H1 (cell line): ENCODE results near the gene SPOCK1. TPM values are rescaled to one million over a fixed set of nuclear protein-coding genes. Genes with fewer than 3 reads are reported as not detected.

Experiments used
- CTCF ChIA-PET: fragments of 300-600 bp; sonication (Branson Sonifier 250); formaldehyde crosslinking; loops from one replicate; lab custom pipeline; 2021; ENCODE audit not compliant: partially characterized antibody; lab: Charles Lee
- POLR2A ChIA-PET: fragments of 300-600 bp; sonication (Branson Sonifier 250); formaldehyde crosslinking; loops from one replicate; lab custom pipeline; 2021; ENCODE audit warnings: inconsistent platforms; ENCODE audit not compliant: partially characterized antibody; lab: Charles Lee
- DNase-seq, 2 experiments: peaks; one replicate each; pipeline versions ENCODE4 v3.0.0 to v3.0.0-alpha.2; 2010 to 2022; ENCODE audit warnings: low spot score in 2 of 2, low read depth in 1 of 2, mixed read lengths in 1 of 2
- FAIRE-seq: peaks from 2 replicates; lab custom pipeline; 2011; peaks lifted over from hg19 to GRCh38; lab: Jason Lieb, UNC
- H2AFZ ChIP-seq: 2 replicates; pipeline ENCODE4 v1.8.1; 2012; ENCODE audit warnings: low read length, inconsistent platforms
- H2AK5ac ChIP-seq: 2 replicates; pipeline ENCODE4 v1.6.1; 2013; ENCODE audit warnings: low read depth, low read length
- H2BK120ac ChIP-seq: replicated peaks from 2 replicates; pipeline ENCODE3; 2013; ENCODE audit warnings: low read depth, low read length, inconsistent platforms
- H2BK12ac ChIP-seq: 2 replicates; pipeline ENCODE4 v1.6.1; 2013; ENCODE audit warnings: low read depth, low read length
- H2BK15ac ChIP-seq: 2 replicates; pipeline ENCODE4 v1.6.1; 2013; ENCODE audit warnings: low read length
- H2BK20ac ChIP-seq: 2 replicates; pipeline ENCODE4 v1.6.1; 2013; ENCODE audit warnings: low read length
- H2BK5ac ChIP-seq: 2 replicates; pipeline ENCODE4 v1.6.1; 2013; ENCODE audit warnings: low read depth, low read length
- H3K14ac ChIP-seq: 2 replicates; pipeline ENCODE4 v1.6.1; 2013; ENCODE audit warnings: inconsistent platforms; ENCODE audit not compliant: insufficient read length
- H3K18ac ChIP-seq: 2 replicates; pipeline ENCODE4 v1.6.1; 2013; ENCODE audit warnings: low read length; ENCODE audit errors: extremely low read depth
- H3K23ac ChIP-seq: 2 replicates; pipeline ENCODE4 v1.6.1; 2013; ENCODE audit warnings: inconsistent platforms; ENCODE audit not compliant: insufficient read length
- H3K23me2 ChIP-seq: 2 replicates; pipeline ENCODE4 v1.6.1; 2013; ENCODE audit warnings: low read depth, low read length
- H3K27ac ChIP-seq: 2 replicates; pipeline ENCODE4 v1.6.1; 2011; ENCODE audit warnings: low read depth, low read length, inconsistent platforms
- H3K27me3 ChIP-seq, 4 experiments: replicated peaks in 1 of 4; 1 replicate in 1 of 4; 2 replicates in 3 of 4; pipeline versions ENCODE4 v1.6.1 to v1.8.1; 2011 to 2013; ENCODE audit warnings: low read length in 3 of 4, mild to moderate bottlenecking in 3 of 4, inconsistent platforms in 2 of 4, mixed read lengths in 2 of 4, moderate library complexity in 1 of 4; ENCODE audit not compliant: control insufficient read depth in 3 of 4, insufficient read depth in 3 of 4; ENCODE audit errors: extremely low read depth in 1 of 4
- H3K36me3 ChIP-seq, 4 experiments: 2 replicates each; pipeline versions ENCODE4 v1.6.1 to v1.8.1; 2011 to 2013; ENCODE audit warnings: mild to moderate bottlenecking in 4 of 4, low read length in 3 of 4, moderate library complexity in 2 of 4, control low read depth in 1 of 4, inconsistent platforms in 1 of 4; ENCODE audit not compliant: insufficient read depth in 4 of 4, control insufficient read depth in 2 of 4
- H3K4ac ChIP-seq: replicated peaks from 2 replicates; pipeline ENCODE3; 2013; ENCODE audit warnings: low read length, low read depth, mixed read lengths, inconsistent platforms; ENCODE audit not compliant: insufficient read length
- H3K4me1 ChIP-seq, 4 experiments: replicated peaks in 1 of 4; 1 replicate in 1 of 4; 2 replicates in 3 of 4; pipeline versions ENCODE4 v1.6.1 to v1.8.1; 2011 to 2013; ENCODE audit warnings: low read length in 3 of 4, inconsistent platforms in 2 of 4, mixed read lengths in 1 of 4; ENCODE audit not compliant: insufficient read depth in 4 of 4, control insufficient read depth in 3 of 4
- H3K4me2 ChIP-seq, 2 experiments: 2 replicates each; pipeline versions ENCODE4 v1.6.1 to v1.8.1; 2011 to 2013; ENCODE audit warnings: low read depth in 2 of 2, low read length in 2 of 2, control low read depth in 1 of 2, inconsistent platforms in 1 of 2, mild to moderate bottlenecking in 1 of 2; ENCODE audit not compliant: insufficient read depth in 1 of 2
- H3K4me3 ChIP-seq, 4 experiments: fragments of 200-600, 300-600 bp in 1 of 4; sonication (generic), shearing (Covaris generic), sonication (Bioruptor Twin) in 1 of 4; 2 replicates each; pipeline versions ENCODE4 v1.5.1 to v1.8.1; 2011 to 2016; ENCODE audit warnings: low read length in 4 of 4, low read depth in 3 of 4, control low read depth in 2 of 4, inconsistent platforms in 2 of 4, mild to moderate bottlenecking in 2 of 4, mixed read lengths in 1 of 4, moderate library complexity in 1 of 4; ENCODE audit not compliant: insufficient read depth in 2 of 4; ENCODE audit errors: extremely low read depth in 1 of 4
- H3K56ac ChIP-seq: replicated peaks from 2 replicates; pipeline ENCODE3; 2013; ENCODE audit warnings: low read depth, mild to moderate bottlenecking, mixed read lengths, low read length, inconsistent platforms; ENCODE audit not compliant: insufficient read length
- H3K79me1 ChIP-seq: 2 replicates; pipeline ENCODE4 v1.6.1; 2013; ENCODE audit warnings: low read depth, low read length, control low read depth
- H3K79me2 ChIP-seq, 2 experiments: 2 replicates each; pipeline versions ENCODE4 v1.6.1 to v1.8.1; 2012 to 2013; ENCODE audit warnings: low read length in 2 of 2, mild to moderate bottlenecking in 2 of 2, inconsistent platforms in 1 of 2; ENCODE audit not compliant: insufficient read depth in 2 of 2, control insufficient read depth in 1 of 2
- H3K9ac ChIP-seq, 4 experiments: replicated peaks in 1 of 4; 1 replicate in 1 of 4; 2 replicates in 3 of 4; pipeline versions ENCODE4 v1.6.1 to v1.8.1; 2011 to 2013; ENCODE audit warnings: low read depth in 3 of 4, low read length in 3 of 4, control low read depth in 2 of 4, mild to moderate bottlenecking in 2 of 4, moderate library complexity in 2 of 4, inconsistent platforms in 1 of 4; ENCODE audit errors: extremely low read depth in 1 of 4
- H3K9me3 ChIP-seq, 2 experiments: 2 replicates each; pipeline versions ENCODE4 v1.6.1 to v1.8.1; 2012 to 2013; ENCODE audit warnings: mild to moderate bottlenecking in 2 of 2, moderate library complexity in 2 of 2, control low read depth in 1 of 2, inconsistent platforms in 1 of 2, low read depth in 1 of 2, low read length in 1 of 2, mixed read lengths in 1 of 2; ENCODE audit not compliant: insufficient read depth in 2 of 2
- H4K20me1 ChIP-seq, 2 experiments: replicated peaks in 1 of 2; 2 replicates each; pipeline versions ENCODE3 to v1.8.1; 2011 to 2013; ENCODE audit warnings: inconsistent platforms in 2 of 2, low read length in 2 of 2, mild to moderate bottlenecking in 1 of 2; ENCODE audit not compliant: insufficient read depth in 2 of 2, control insufficient read depth in 1 of 2
- H4K5ac ChIP-seq: 2 replicates; pipeline ENCODE4 v1.6.1; 2013; ENCODE audit warnings: low read length, low read depth, mixed read lengths, inconsistent platforms; ENCODE audit not compliant: insufficient read length
- H4K8ac ChIP-seq: 2 replicates; pipeline ENCODE4 v1.8.0; 2013; ENCODE audit warnings: mild to moderate bottlenecking, moderate library complexity, low read length, inconsistent platforms; ENCODE audit not compliant: insufficient read depth; ENCODE audit errors: extremely low read depth
- H4K91ac ChIP-seq: replicated peaks from 2 replicates; pipeline ENCODE3; 2013; ENCODE audit warnings: low read length, mixed read lengths, inconsistent platforms; ENCODE audit not compliant: insufficient read length
- CEBPB ChIP-seq: IDR thresholded peaks from 2 replicates; pipeline ENCODE4 v1.6.1; 2012; ENCODE audit warnings: low read depth, low read length
- SRF ChIP-seq: IDR thresholded peaks from 2 replicates; pipeline ENCODE4 v1.6.1; 2011; ENCODE audit warnings: mild to moderate bottlenecking, low read depth, low read length, moderate library complexity
- WGBS, 2 experiments: shearing (Covaris generic) in 1 of 2; methylation state at CpG; one replicate each; pipeline versions ENCODE4 v1.1.6 to v1.1.7; 2013 to 2015; ENCODE audit warnings: low lambda C conversion rate in 2 of 2, mixed read lengths in 2 of 2, inconsistent platforms in 1 of 2, low coverage in 1 of 2, missing lambda C conversion rate in 1 of 2; ENCODE audit not compliant: insufficient replicate concordance in 2 of 2, insufficient coverage in 1 of 2, insufficient read length in 1 of 2; ENCODE audit errors: extremely low coverage in 1 of 2, missing lambda C conversion rate in 1 of 2; 5-methylcytosine and 5-hydroxymethylcytosine counted together
- polyA plus RNA-seq, 7 experiments: library from polyadenylated mRNA; depleted of rRNA in 3 of 7; stranded (reverse) in 5 of 7; unstranded in 2 of 7; fragments of >200 nt in 5 of 7; fragments of 200-250 nt in 2 of 7; gene quantifications; 1 replicate in 5 of 7; 2 replicates in 1 of 7; 4 replicates in 1 of 7; pipeline versions ENCODE4 v1.2.1 to v1.2.3, GENCODE V29; 2011 to 2013; ENCODE audit warnings: missing spikeins in 2 of 7, mixed read lengths in 2 of 7
- total RNA-seq: library from RNA; stranded (reverse); fragmentation: NEBNext Ultra II Directional; extraction: Animal tissue kit (Norgen Biotek cat#: 25700); gene quantifications from 2 replicates; pipeline ENCODE4 v1.2.1, GENCODE V29; 2021
- TF ChIP-seq, protein P1 (sequence below): IDR thresholded peaks from 2 replicates; pipeline ENCODE4 v1.6.1; 2012; ENCODE audit warnings: inconsistent platforms

Gene SPOCK1
- total and polyA plus RNA-seq, 2 of the 8 experiments (the other 6 are each of a cell fraction or from before 2014, with no cell fraction given), result 6.9 to 18.1 TPM

DNA sequence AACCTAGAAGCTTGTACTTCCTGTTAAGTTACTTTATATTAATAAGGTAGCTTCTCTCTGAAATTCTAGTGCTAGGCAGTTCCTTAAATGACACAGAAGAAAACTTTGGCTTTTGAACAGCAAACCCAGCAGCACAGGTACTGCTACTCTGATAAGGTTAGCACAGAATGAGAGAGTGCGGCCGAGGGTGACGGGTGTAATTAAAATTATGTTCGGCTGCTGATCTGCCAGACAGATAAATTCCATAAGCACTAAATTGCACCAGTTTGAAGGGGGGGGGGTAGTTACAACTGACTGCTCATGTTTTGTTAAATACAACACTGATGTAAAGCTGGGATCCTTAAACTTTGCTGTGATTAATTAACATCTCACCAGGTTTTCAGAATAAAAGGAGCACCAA lies 475.1 kb downstream of the SPOCK1 start:
- H2BK20ac ChIP-seq, result no peak overlapping the region
- no peaks in the 10 kb centered on the region for H4K20me1 ChIP-seq
- no peak overlapping the region for H2BK15ac ChIP-seq
- H3K27ac ChIP-seq, result no peak overlapping the region
- no peaks in the 10 kb centered on the region for H3K27me3 ChIP-seq
- H3K9ac ChIP-seq, result no peak overlapping the region
- no peak overlapping the region for H3K56ac ChIP-seq
- WGBS, 2 experiments, result 68% methylated on average over 4 of the region's 4 CpGs; no CpG with 5 or more reads in 1 of the 2 experiments
- H3K79me2 ChIP-seq, result no peaks in the 10 kb centered on the region
- H3K79me1 ChIP-seq, result no peaks in the 10 kb centered on the region
- H4K5ac ChIP-seq, result no peak overlapping the region
- POLR2A ChIA-PET, result no interaction called here
- no peak overlapping the region for H2BK120ac ChIP-seq
- H3K4ac ChIP-seq, result no peak overlapping the region
- H4K8ac ChIP-seq, result no peak overlapping the region
- no peak overlapping the region for H3K18ac ChIP-seq
- no peak overlapping the region for H3K4me2 ChIP-seq
- no peaks in the 10 kb centered on the region for H3K23me2 ChIP-seq
- H3K4me1 ChIP-seq, result no peaks in the 10 kb centered on the region
- H3K36me3 ChIP-seq, result no peaks in the 10 kb centered on the region
- DNase-seq, result no peak
- no peak overlapping the region for H2AFZ ChIP-seq
- no peak overlapping the region for H2BK5ac ChIP-seq
- FAIRE-seq, result no peak
- no peak for TF ChIP-seq SRF
- TF ChIP-seq, protein P1, sequence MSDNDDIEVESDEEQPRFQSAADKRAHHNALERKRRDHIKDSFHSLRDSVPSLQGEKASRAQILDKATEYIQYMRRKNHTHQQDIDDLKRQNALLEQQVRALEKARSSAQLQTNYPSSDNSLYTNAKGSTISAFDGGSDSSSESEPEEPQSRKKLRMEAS, result no peak
- TF ChIP-seq CEBPB, result no peak
- TF ChIP-seq, all 59 proteins: peak for 0
- Histone ChIP-seq H3K14ac (no peak overlapping the region), H2AK5ac (no peak overlapping the region), H2BK12ac (no peak overlapping the region), H3K4me3 (no peak overlapping the region), H3K9me3 (no peaks in the 10 kb centered on the region), H4K91ac (no peak overlapping the region), H3K23ac (no peak overlapping the region)
- CTCF ChIA-PET, result interaction anchor here (0.7 kb wide), 1 partner anchor 13 kb away, joined by 3 read pairs; no protein-coding TSS in a partner anchor
